HG03439 (cell line): ENCODE measurements around the gene SUPV3L1.

Source experiments
- ATAC-seq: cut with Tn5 transposase; IDR thresholded peaks from one replicate; pipeline ENCODE4 v1.9.1; 2021; ENCODE audit warnings: mild to moderate bottlenecking, moderate library complexity; ENCODE audit not compliant: unreplicated experiment

The SUPV3L1 gene

GRCh38 chr10:69201045-69201444 lies 21.0 kb downstream of the SUPV3L1 start:
- no peak for ATAC-seq

GRCh38 chr10:69202332-69202731 lies 22.3 kb downstream of the SUPV3L1 start:
- ATAC-seq, result no peak

- no peak for ATAC-seq
Observed at GRCh38 chr10:69208761-69209160, 28.7 kb downstream of the SUPV3L1 start.

GRCh38 chr10:69209787-69210484 lies 29.9 kb downstream of the SUPV3L1 start:
- ATAC-seq, result no peak

DNA sequence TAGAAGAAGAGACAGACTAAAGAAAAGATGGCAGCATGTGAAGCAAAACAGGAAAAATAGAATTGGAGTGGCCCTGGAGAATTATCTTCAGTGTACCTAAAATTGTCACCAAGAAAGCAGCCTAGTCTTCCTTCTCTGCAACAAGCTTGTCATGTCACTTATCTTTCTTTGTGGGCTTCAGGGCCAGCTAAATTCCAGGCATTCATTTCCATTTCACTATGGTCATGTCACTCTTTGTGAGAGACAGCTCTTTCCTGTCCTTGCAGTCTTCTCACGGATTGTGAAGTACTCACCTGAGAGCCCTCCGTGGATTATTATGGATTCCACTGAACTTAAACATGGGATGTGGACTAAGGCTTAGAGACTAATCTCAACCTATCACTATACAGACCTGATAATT lies 31.1 kb downstream of the SUPV3L1 start:
- ATAC-seq, result no peak

GRCh38 chr10:69211524-69211923 lies 31.5 kb downstream of the SUPV3L1 start:
- no peak for ATAC-seq

- ATAC-seq, result no peak
Observed at GRCh38 chr10:69213591-69214311, 33.7 kb downstream of the SUPV3L1 start.

GRCh38 chr10:69214666-69215131 lies 34.7 kb downstream of the SUPV3L1 start:
- ATAC-seq, result no peak

DNA sequence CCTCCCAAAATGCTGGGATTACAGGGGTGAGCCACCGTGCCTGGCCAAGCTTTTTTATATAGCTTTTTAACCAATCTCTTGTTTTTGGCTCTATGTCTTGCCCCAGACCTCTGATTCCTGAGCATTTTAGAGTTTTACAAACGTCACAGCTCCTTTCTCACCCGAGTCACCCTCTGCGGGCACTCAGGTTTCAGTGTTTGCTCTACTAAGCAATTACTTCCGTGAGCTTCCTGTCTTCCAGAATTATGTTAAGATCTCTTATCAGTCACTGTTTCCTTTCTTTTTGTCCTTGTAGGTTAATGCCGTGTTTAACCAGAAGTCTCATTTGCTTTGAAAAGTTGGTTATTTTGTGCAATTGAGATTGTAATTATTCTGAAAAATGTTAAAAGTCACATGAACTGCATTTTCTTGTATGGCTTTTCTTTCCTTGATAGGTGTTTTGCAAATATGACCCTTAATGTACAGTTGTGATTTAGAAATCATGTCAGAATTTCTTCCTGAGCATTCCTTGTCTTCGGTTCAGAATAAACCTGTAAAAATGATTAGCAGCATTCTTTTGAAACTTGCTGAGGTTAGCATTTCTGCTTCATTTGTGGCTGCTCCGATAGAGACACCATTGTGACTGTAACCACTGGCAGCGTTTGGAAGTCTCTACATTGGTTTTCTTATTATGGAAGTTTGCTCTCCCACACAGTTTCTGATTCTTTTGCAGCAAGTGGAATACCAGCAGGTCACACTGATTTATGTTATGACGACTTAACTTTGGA lies 35.6 kb downstream of the SUPV3L1 start:
- no peak for ATAC-seq

- ATAC-seq, result no peak
Observed at GRCh38 chr10:69216577-69217118, 36.6 kb downstream of the SUPV3L1 start.

DNA sequence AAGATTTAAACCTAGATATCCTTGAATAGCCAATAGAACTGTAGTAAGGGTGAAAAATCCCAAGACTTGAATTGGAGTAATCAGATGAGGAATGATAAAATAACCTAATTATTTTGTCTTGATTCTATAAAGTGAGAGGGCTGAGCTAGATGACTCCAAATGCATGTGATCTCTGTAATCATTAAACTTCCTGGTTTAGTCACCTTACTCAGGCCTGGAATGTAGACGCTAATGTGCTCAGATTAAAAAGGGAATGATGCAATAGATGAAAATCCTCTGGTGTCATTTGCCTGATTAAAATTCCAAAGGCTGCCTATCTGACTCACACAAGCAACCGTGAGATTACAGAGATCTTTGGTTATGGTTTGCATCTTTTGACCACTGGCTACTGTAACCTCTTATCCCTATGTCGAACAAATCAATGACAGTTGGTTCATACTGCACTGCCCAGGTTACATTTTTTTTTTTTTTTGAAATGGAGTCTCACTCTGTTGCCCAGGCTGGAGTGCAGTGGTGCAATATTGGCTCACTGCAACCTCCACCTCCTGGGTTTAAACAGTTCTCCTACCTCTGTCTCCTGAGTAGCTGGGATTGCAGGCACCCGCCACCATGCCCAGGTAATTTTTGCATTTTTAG lies 37.2 kb downstream of the SUPV3L1 start:
- ATAC-seq, result no peak

- ATAC-seq, result no peak
Observed at GRCh38 chr10:69218831-69219230, 38.8 kb downstream of the SUPV3L1 start.

DNA sequence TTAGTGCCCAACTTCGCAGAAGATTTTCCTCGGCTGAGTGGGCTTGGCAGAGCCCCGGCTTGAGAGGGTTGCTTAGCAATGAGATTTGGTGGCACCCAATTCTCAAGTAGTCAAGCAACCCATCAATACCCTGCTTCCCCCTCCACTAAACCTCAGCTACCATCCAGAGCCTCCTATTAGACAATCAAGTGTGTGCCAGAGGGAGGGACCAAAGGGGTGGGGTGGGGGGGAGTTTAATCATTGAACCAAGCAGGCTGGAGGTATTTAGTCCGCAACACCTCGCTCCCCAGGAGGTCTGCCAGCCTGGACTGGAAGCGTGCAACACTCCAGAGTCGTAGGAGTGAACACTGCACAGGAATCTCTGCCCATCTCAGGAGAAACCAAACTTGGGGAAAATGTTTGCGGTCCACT lies 40.0 kb downstream of the SUPV3L1 start, which contains the start of gene HKDC1:
TSS of gene HKDC1 (plus strand) at position 292 of the 411 bp plus-strand sequence. CDS start at position 396, 104 bp downstream.
- ATAC-seq, result no peak

DNA sequence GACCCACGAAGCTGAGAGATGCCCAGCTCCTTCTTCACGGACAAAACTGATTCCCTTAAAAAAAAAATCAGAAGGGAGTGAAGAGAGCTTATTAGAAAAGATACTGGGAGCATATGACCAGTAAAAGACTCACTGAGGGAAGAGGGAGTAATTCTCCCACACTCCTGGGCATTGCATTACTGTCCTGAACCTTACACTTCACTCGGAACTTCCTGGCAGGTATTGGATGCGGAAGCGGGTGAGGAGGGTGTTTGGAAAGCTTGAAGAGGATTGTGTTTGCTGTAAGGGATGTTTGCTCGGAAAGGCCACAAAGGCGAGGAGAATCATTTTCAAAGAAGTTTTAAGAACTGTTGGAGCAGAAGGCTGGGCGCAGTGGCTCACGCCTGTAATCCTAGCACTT lies 40.5 kb downstream of the SUPV3L1 start:
- no peak for ATAC-seq

- peak; percentile 96 for ATAC-seq
Observed at GRCh38 chr10:69222157-69223027, 42.4 kb downstream of the SUPV3L1 start.

DNA sequence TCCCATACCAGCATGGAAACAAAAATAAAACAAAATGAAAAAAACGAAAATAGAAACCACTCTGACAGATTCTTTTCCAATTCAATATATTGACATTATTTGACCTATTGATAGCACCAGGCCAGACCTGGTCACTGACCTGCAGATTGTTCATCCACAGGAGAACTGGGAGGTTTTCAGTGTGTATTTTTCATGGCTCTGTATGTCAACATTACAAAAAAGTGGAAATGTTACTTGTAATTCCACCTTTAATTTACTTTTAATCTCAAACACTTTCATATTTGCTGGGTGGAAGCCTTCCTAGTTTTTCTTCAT lies 43.0 kb downstream of the SUPV3L1 start:
- no peak for ATAC-seq

GRCh38 chr10:69224862-69225657 lies 45.0 kb downstream of the SUPV3L1 start:
- ATAC-seq, result no peak

- no peak for ATAC-seq
Observed at GRCh38 chr10:69225681-69226080, 45.6 kb downstream of the SUPV3L1 start.

GRCh38 chr10:69226919-69227450 lies 47.0 kb downstream of the SUPV3L1 start:
- no peak for ATAC-seq
